Testis (tissue), 3 donors: ENCODE measurements around the gene CNOT8. TPM values are rescaled to one million over a fixed set of nuclear protein-coding genes. Genes with fewer than 3 reads are reported as not detected.
"Not testable (repeated sequence)": the region's sequence is repeated elsewhere in the genome, so short reads cannot be mapped to it uniquely, and the experiment has no call there.

ENCODE experiments used
- DNase-seq: peaks from one replicate; pipeline ENCODE4 v3.0.0-alpha.2; 2019
- H3K27ac ChIP-seq, 2 donors: fragments of 200-600 bp; sonication (generic); one replicate each; pipeline ENCODE4 v1.5.1; 2019
- H3K27me3 ChIP-seq: fragments of 200-600 bp; sonication (generic); one replicate; pipeline ENCODE4 v1.5.1; 2019
- H3K36me3 ChIP-seq: fragments of 200-600 bp; sonication (generic); one replicate; pipeline ENCODE4 v1.5.1; 2017; ENCODE audit warnings: low read depth; ENCODE audit errors: missing control alignments
- H3K4me1 ChIP-seq: fragments of 200-600 bp; sonication (generic); one replicate; pipeline ENCODE4 v1.5.1; 2019
- H3K4me3 ChIP-seq, 2 donors: fragments of 200-600 bp; sonication (generic); one replicate each; pipeline ENCODE4 v1.5.1; 2017 to 2019
- H3K9me3 ChIP-seq: fragments of 200-600 bp; sonication (generic); one replicate; pipeline ENCODE4 v1.5.1; 2017
- POLR2A ChIP-seq: fragments of 450-650 bp; IDR thresholded peaks from one replicate; pipeline ENCODE4 v1.6.1; 2017; ENCODE audit warnings: antibody characterized with exemption, mild to moderate bottlenecking, moderate library complexity
- WGBS, 2 donors: methylation state at CpG; one replicate each; pipeline ENCODE4 v1.1.5; 2018; 5-methylcytosine and 5-hydroxymethylcytosine counted together
- intact Hi-C: fragments of 100-400 bp; cut with DNase I; formaldehyde crosslinking; loops from one replicate; pipeline ENCODE4 v1.15.1; 2023; ENCODE audit warnings: low total_unique reads
- polyA plus RNA-seq: library from polyadenylated mRNA; stranded (reverse); fragments of 350-450 nt; fragmentation: Illumina TruSeq; extraction: RNeasy Lipid Tissue Mini Kit (QIAGEN cat#74804); gene quantifications from one replicate; pipeline ENCODE4 v1.2.3, GENCODE V29; 2014; ENCODE audit warnings: low read depth, low replicate concordance; ENCODE audit not compliant: insufficient read depth
- total RNA-seq, 2 donors: library from RNA; depleted of rRNA; stranded (reverse); fragments of >200 nt; gene quantifications; one replicate each; pipeline ENCODE4 v1.2.3, GENCODE V29; 2016
- TF ChIP-seq, protein P1 (sequence below), 3 experiments: fragments of 450-650 bp in 2 of 3; fragments of 200-600 bp in 1 of 3; sonication (generic) in 1 of 3; IDR thresholded peaks; one replicate each; pipeline ENCODE4 v1.5.1; 2016 to 2019; ENCODE audit warnings: antibody characterized with exemption in 3 of 3, mild to moderate bottlenecking in 2 of 3, moderate library complexity in 1 of 3

Gene CNOT8
- total and polyA plus RNA-seq, 3 donors from 2014 or later: 67.6 to 106 (median 103) TPM

GRCh38 chr5:154899151-154899816 is 40.9 kb downstream of the CNOT8 start:
- TF ChIP-seq, protein P1, sequence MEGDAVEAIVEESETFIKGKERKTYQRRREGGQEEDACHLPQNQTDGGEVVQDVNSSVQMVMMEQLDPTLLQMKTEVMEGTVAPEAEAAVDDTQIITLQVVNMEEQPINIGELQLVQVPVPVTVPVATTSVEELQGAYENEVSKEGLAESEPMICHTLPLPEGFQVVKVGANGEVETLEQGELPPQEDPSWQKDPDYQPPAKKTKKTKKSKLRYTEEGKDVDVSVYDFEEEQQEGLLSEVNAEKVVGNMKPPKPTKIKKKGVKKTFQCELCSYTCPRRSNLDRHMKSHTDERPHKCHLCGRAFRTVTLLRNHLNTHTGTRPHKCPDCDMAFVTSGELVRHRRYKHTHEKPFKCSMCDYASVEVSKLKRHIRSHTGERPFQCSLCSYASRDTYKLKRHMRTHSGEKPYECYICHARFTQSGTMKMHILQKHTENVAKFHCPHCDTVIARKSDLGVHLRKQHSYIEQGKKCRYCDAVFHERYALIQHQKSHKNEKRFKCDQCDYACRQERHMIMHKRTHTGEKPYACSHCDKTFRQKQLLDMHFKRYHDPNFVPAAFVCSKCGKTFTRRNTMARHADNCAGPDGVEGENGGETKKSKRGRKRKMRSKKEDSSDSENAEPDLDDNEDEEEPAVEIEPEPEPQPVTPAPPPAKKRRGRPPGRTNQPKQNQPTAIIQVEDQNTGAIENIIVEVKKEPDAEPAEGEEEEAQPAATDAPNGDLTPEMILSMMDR (IDR thresholded peaks at IDR 0.05): no peak
- TF ChIP-seq POLR2A: no peak
- peak overlapping the region; percentile 48 to 83 for H3K27ac ChIP-seq
- WGBS, 2 donors: 63 to 68% methylated on average over 9 of the region's 9 CpGs
- no peaks in the 10 kb centered on the region for H3K27me3 ChIP-seq
- H3K9me3 ChIP-seq: no peaks in the 10 kb centered on the region
- H3K36me3 ChIP-seq: no peaks in the 10 kb centered on the region
- peak; percentile 31 for DNase-seq
- intact Hi-C loops: no loop called here
- H3K4me3 ChIP-seq: no peak overlapping the region
- peaks cover 3% of the 10 kb centered on the region for H3K4me1 ChIP-seq

- intact Hi-C loops: no loop called here
- 71 to 82% methylated on average over 1 of the region's 1 CpG for WGBS, 2 donors
- H3K9me3 ChIP-seq: no peaks in the 10 kb centered on the region
- no peak for TF ChIP-seq POLR2A
- TF ChIP-seq, protein P1 (IDR thresholded peaks at IDR 0.05): no peak
- H3K4me1 ChIP-seq: peaks cover 3% of the 10 kb centered on the region
- peak overlapping the region; percentile 3 to 83 for H3K27ac ChIP-seq
- H3K36me3 ChIP-seq: no peaks in the 10 kb centered on the region
- H3K4me3 ChIP-seq: no peak overlapping the region
- DNase-seq: no peak
- no peaks in the 10 kb centered on the region for H3K27me3 ChIP-seq
These were observed 41.6 kb downstream of the CNOT8 start for GRCh38 chr5:154900066-154900465.

DNA sequence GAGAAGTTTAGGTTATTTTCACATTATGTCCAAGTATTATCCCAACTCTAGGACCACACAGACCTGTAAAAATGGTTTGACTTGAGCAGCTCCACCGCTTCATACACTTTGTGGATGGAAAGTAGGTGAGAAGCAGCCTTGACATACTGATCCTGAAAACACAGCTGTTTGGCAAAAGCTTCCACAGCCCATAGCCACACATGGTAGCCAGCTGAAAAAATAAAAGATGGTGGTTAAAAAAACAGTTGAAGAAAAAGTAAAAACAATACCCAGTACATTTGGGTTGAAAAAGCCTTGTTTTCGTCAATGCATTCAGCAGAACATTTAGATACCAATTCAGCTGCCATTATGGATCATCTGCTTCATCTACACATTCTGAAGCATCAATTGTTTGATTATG is 42.8 kb downstream of the CNOT8 start:
- H3K27me3 ChIP-seq: no peaks in the 10 kb centered on the region
- no peak overlapping the region for H3K4me3 ChIP-seq
- no peaks in the 10 kb centered on the region for H3K9me3 ChIP-seq
- 59 to 75% methylated on average over 2 of the region's 2 CpGs for whole genome bisulfite sequencing, 2 donors
- H3K27ac ChIP-seq: peak overlapping the region; percentile 3 to 83
- DNase-seq: no peak
- H3K36me3 ChIP-seq: no peaks in the 10 kb centered on the region
- H3K4me1 ChIP-seq: peaks cover 3% of the 10 kb centered on the region
- intact Hi-C loops: no loop called here
- no peak for TF ChIP-seq POLR2A
- TF ChIP-seq, protein P1 (IDR thresholded peaks at IDR 0.05): no peak

- H3K4me3 ChIP-seq: no peak overlapping the region
- intact Hi-C loops: no loop called here
These were observed 43.5 kb downstream of the CNOT8 start for GRCh38 chr5:154901913-154902312.

DNA sequence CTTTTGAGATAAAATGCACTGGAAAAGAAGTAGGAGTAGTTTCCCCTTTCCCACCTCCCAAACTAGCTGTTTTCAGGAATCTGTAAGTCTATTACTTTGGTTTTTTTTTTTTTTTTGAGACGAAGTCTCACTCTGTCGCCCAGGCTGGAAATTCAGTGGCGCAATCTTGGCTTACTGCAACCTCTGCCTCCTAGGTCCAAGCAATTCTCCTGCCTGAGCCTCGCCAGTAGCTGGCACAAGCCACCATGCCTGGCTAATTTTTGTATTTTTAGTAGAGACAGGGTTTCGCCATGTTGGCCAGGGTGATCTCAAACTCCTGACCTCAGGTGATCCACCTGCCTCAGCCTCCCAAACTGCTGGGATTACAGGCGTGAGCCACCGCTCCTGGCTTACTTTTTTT is 47.2 kb downstream of the CNOT8 start:
- intact Hi-C loops, H3K27me3 ChIP-seq, H3K9me3 ChIP-seq, H3K4me3 ChIP-seq, H3K36me3 ChIP-seq, DNase-seq, H3K4me1 ChIP-seq, H3K27ac ChIP-seq: not testable (repeated sequence)
- 90% methylated on average over 7 of the region's 7 CpGs for whole genome bisulfite sequencing, 2 donors

More at GRCh38 chr5:154901913-154902312, 43.5 kb downstream of the CNOT8 start:
- H3K4me1 ChIP-seq: peaks cover 3% of the 10 kb centered on the region
- no peaks in the 10 kb centered on the region for H3K27me3 ChIP-seq
- H3K9me3 ChIP-seq: no peaks in the 10 kb centered on the region
- DNase-seq: no peak
- 89% methylated on average over 6 of the region's 6 CpGs for WGBS, 2 donors
- TF ChIP-seq, protein P1 (IDR thresholded peaks at IDR 0.05): no peak
- H3K27ac ChIP-seq: peak overlapping the region in 1 of 2 donors; percentile 83
- H3K36me3 ChIP-seq: no peaks in the 10 kb centered on the region
